GM12872 (cell line): ENCODE data around the gene ARGFX.

Experiments
- CTCF ChIP-seq: IDR thresholded peaks from 3 replicates; pipeline ENCODE4 v1.5.1; 2011; ENCODE audit warnings: low read depth, mild to moderate bottlenecking, low read length, moderate library complexity; ENCODE audit not compliant: insufficient read depth

Gene ARGFX

GRCh38 chr3:121604759-121605158, 37.0 kb downstream of the ARGFX start:
- no peak for TF ChIP-seq CTCF

GRCh38 chr3:121606106-121606505, 38.4 kb downstream of the ARGFX start:
- no peak for TF ChIP-seq CTCF
